ENCODE data around the gene GJC3.

- TF ChIP-seq CTCF (IDR thresholded peaks at IDR 0.05) (no peak), POLR2AphosphoS5 (IDR thresholded peaks at IDR 0.05) (no peak), EP300 (IDR thresholded peaks at IDR 0.05) (no peak), POLR2A (IDR thresholded peaks at IDR 0.05) (no peak)
Observed at GRCh38 chr7:99876491-99876890, 52.9 kb downstream of the GJC3 start.
